Activated B cell treated with CpG ODN at 0.5 μM for 24 hours (primary cell): ENCODE results near the gene MREG. TPM values are rescaled to one million over a fixed set of nuclear protein-coding genes. Genes with fewer than 3 reads are reported as not detected.

Experiments used
- ATAC-seq: fragments of 200-7000 bp; cut with Tn5 transposase; one replicate; pipeline ENCODE4 v1.10.0; 2021; ENCODE audit warnings: low read depth, mild to moderate bottlenecking, moderate library complexity
- CTCF ChIA-PET: fragments of 350-600 bp; sonication (Branson Sonifier 250); formaldehyde crosslinking; loops from one replicate; lab custom pipeline; 2021; ENCODE audit warnings: antibody characterized with exemption; lab: Charles Lee
- POLR2A ChIA-PET: fragments of 350-600 bp; sonication (Branson Sonifier 250); formaldehyde crosslinking; loops from one replicate; lab custom pipeline; 2021; ENCODE audit warnings: antibody characterized with exemption; lab: Charles Lee
- DNase-seq: peaks from one replicate; pipeline ENCODE4 v3.0.0; 2022
- H3K27ac Mint-ChIP-seq: one replicate; pipeline ENCODE4 v1.8.0; 2020; ENCODE audit warnings: mixed read lengths
- H3K27me3 Mint-ChIP-seq: one replicate; pipeline ENCODE4 v1.8.0; 2021; ENCODE audit warnings: mixed read lengths
- H3K36me3 Mint-ChIP-seq: one replicate; pipeline ENCODE4 v1.8.0; 2021; ENCODE audit warnings: low read depth, mixed read lengths
- H3K4me1 Mint-ChIP-seq: one replicate; pipeline ENCODE4 v1.8.0; 2021; ENCODE audit warnings: mixed read lengths
- H3K4me3 Mint-ChIP-seq: one replicate; pipeline ENCODE4 v1.8.0; 2020; ENCODE audit warnings: mild to moderate bottlenecking, mixed read lengths
- H3K9me3 Mint-ChIP-seq: one replicate; pipeline ENCODE4 v1.8.0; 2020; ENCODE audit warnings: mixed read lengths
- CTCF ChIP-seq: fragments of 200-600 bp; IDR thresholded peaks from one replicate; pipeline ENCODE4 v1.8.0; 2022; ENCODE audit warnings: antibody characterized with exemption, mild to moderate bottlenecking
- intact Hi-C: fragments of 100-400 bp; cut with micrococcal nuclease; formaldehyde crosslinking; loops from one replicate; pipeline ENCODE4 v1.15.1; 2024
- total RNA-seq: library from RNA; stranded (reverse); gene quantifications from 2 replicates; pipeline ENCODE4 v1.2.3, GENCODE V29; 2022

MREG gene
- total RNA-seq, 1 donor from 2014 or later, result 16.6 TPM

- intact Hi-C loops, result loop anchor here (1.0 to 2.0 kb wide), 3 partner anchors 63 to 716 kb away; partner anchors contain the start of gene MREG
- Mint-ChIP-seq H3K27me3 (no peaks in the 10 kb centered on the region), H3K4me1 (no peaks in the 10 kb centered on the region), H3K4me3 (no peak overlapping the region), H3K9me3 (no peaks in the 10 kb centered on the region), H3K27ac (no peak overlapping the region), H3K36me3 (peaks cover 18% of the 10 kb centered on the region)
- ATAC-seq (no peak), DNase-seq (no peak)
- ChIA-PET POLR2A (no interaction called here), CTCF (interaction anchor here (0.7 to 4.6 kb wide), 10 partner anchors 11 to 716 kb away, joined by 3 to 96 read pairs (median 5); no protein-coding TSS in a partner anchor)
- no peak for TF ChIP-seq CTCF
These were observed 63.4 kb downstream of the MREG start for GRCh38 chr2:215949991-215950404.

GRCh38 chr2:215948051-215948450 is 65.3 kb downstream of the MREG start:
- POLR2A ChIA-PET, result no interaction called here
- Mint-ChIP-seq H3K4me1 (no peaks in the 10 kb centered on the region), H3K27me3 (no peaks in the 10 kb centered on the region), H3K4me3 (no peak overlapping the region), H3K27ac (no peak overlapping the region), H3K9me3 (no peaks in the 10 kb centered on the region), H3K36me3 (peaks cover 30% of the 10 kb centered on the region)
- CTCF ChIA-PET, result interaction anchor here (1.4 to 1.8 kb wide), 3 partner anchors 16 to 75 kb away, joined by 3 to 11 read pairs (median 5); no protein-coding TSS in a partner anchor
- intact Hi-C loops, result no loop called here
- no peak for TF ChIP-seq CTCF
- ATAC-seq (no peak), DNase-seq (no peak)

GRCh38 chr2:215946586-215946985 is 66.8 kb downstream of the MREG start:
- no peaks in the 10 kb centered on the region for H3K9me3 Mint-ChIP-seq
- no peaks in the 10 kb centered on the region for H3K4me1 Mint-ChIP-seq
- no peak for TF ChIP-seq CTCF
- DNase-seq (no peak), ATAC-seq (no peak)
- H3K4me3 Mint-ChIP-seq, result no peak overlapping the region
- CTCF ChIA-PET, result no interaction called here
- no peaks in the 10 kb centered on the region for H3K27me3 Mint-ChIP-seq
- peaks cover 30% of the 10 kb centered on the region for H3K36me3 Mint-ChIP-seq
- H3K27ac Mint-ChIP-seq, result no peak overlapping the region
- intact Hi-C loops, result no loop called here
- POLR2A ChIA-PET, result no interaction called here

GRCh38 chr2:215942194-215942593 is 71.2 kb downstream of the MREG start:
- H3K27ac Mint-ChIP-seq, result no peak overlapping the region
- CTCF ChIA-PET, result interaction anchor here (1.1 kb wide), 1 partner anchor 81 kb away, joined by 3 read pairs; no protein-coding TSS in a partner anchor
- no peak for ATAC-seq

GRCh38 chr2:215941726-215942125 is 71.6 kb downstream of the MREG start:
- Mint-ChIP-seq H3K4me3 (no peak overlapping the region), H3K4me1 (no peaks in the 10 kb centered on the region), H3K27ac (no peak overlapping the region), H3K36me3 (peaks cover 42% of the 10 kb centered on the region), H3K27me3 (no peaks in the 10 kb centered on the region), H3K9me3 (no peaks in the 10 kb centered on the region)
- no peak for TF ChIP-seq CTCF
- intact Hi-C loops, result no loop called here
- ChIA-PET POLR2A (no interaction called here), CTCF (no interaction called here)
- DNase-seq (no peak), ATAC-seq (no peak)

More at GRCh38 chr2:215942194-215942593, 71.2 kb downstream of the MREG start:
- Mint-ChIP-seq H3K27me3 (no peaks in the 10 kb centered on the region), H3K4me1 (no peaks in the 10 kb centered on the region), H3K4me3 (no peak overlapping the region), H3K9me3 (no peaks in the 10 kb centered on the region), H3K36me3 (peaks cover 42% of the 10 kb centered on the region)
- no peak for DNase-seq
- no peak for TF ChIP-seq CTCF
- POLR2A ChIA-PET, result no interaction called here
- intact Hi-C loops, result no loop called here
